NCI-H226 (cell line): ENCODE data around the gene ASPHD2.

Source experiments
- DNase-seq: peaks from one replicate; pipeline ENCODE4 v3.0.0-alpha.2; 2015

ASPHD2 gene

DNA sequence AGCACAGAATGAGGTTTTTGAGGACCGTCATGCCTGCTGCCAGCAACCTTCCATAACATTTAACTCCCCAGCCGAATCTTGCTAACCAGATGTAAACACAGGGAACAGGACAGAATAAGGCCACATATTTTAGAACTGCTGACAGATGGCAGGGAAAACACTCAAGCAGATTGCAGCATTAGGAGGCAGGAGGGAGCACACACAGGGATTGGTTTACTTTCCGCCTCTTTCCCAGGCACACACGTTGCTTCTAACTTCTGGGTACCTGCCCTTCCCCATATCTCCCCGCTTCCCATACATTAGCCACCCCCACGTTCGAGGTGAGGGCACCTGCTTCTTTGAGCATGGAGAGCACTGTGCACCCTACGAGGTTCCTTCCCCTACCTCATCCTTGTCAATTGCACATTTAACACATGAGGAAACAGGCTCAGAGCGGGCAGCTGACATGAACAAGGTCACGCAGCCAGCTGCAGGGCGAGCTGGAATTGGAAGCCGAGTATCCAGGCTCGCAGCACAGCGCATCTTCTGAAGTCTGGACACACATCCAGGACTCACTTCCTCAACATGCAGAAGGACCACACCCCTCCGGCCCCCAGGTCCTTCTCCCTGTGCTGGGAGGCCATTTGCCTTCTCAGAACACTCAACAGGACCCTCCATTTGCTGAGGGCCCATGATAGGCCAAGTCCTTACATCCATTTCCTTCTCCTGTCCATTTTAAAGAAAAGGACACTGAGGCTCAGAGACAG, 18.7 kb downstream of the ASPHD2 start:
- no peak for DNase-seq

DNA sequence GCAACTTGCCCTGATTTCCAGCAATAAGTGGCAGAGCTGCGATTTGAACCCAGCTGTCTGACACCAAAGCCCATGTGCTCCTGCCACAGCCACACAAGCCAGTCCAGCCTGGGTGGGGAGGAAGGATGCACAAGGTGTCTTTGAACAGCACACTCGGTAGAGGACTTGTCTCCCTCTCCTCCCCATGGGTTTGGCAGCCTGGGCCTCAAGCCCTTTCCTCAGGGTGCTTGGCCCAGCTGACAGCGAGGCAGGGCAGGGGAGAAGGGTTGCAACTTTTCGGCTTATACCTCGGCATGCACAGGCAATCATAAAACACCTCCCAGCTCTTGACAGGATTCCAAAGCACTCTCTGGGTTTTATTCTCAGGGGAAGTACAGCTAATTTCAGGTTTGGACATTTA, 19.3 kb downstream of the ASPHD2 start:
- no peak for DNase-seq

GRCh38 chr22:26448941-26449340, 19.9 kb downstream of the ASPHD2 start:
- no peak for DNase-seq

- no peak for DNase-seq
Measured at GRCh38 chr22:26450453-26451185, 21.6 kb downstream of the ASPHD2 start.

DNA sequence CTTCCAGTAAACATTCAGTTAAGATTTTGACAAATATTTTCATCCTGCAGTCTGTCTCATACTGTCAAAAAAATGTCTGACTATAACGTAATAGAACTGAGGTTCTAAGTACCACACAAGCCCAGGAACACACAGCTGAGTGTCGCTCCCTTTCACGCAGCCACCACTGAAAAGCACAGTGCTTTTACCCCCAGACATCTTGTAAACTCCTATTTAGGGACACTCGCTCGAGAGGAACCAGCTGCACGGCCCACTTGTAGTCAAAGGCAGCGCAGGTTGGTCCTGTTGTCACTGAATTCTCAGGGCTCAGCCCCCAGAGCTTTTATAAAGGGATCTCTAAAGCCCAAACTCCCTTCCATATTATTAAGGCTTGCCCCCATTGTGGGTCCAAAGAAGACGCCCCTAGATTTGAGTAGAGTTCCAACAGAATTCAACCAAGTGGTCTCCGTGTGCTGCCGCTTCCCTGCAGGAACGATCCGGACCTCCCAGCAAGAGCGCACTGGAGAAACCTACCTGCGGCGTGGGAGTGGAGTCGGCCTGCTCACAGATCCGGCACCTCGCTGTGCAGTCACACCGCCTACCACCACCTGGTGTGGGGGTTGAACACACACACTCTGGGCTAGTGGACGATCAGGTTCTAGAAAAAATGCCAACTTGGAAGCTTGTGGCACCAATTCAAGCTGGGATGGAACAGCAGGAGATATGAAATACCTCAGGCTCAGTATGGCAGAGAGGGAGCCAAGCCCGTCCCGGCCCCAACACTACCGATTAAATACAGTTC, 23.4 kb downstream of the ASPHD2 start:
- no peak for DNase-seq

- DNase-seq: no peak
Measured at GRCh38 chr22:26453216-26453615, 24.2 kb downstream of the ASPHD2 start.

- DNase-seq: no peak
Measured at GRCh38 chr22:26453812-26454500, 24.9 kb downstream of the ASPHD2 start.

DNA sequence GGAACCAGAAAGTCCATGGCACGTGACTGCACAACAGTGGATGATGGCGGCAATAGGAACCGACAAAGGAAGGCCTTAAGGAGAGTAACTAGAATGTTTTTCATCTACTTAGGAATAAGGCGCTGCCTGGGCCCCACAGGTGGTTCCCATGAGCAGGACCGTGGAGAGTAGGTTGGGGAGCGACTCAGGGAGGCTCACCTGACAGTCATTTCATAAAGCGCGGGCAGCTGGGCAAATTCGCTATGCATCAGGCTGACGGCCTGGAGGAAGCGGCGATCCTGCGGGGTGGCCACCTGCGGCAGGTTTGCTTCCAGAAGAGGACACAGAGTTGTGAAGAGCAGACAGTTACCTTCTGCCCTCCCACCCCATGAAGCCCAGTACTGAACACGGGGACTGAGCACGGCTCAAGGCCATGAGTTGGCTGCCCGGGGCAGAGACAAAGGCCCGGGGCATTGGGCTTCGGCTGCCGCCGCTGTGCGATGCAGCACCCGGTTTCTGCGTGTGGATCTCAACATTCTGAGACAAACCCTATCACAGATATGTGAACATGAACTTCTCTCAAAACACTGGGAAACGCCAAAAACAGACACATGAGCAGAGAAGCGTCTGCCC, 28.7 kb downstream of the ASPHD2 start:
- DNase-seq: no peak

- DNase-seq: no peak
Measured at GRCh38 chr22:26460202-26460601, 31.1 kb downstream of the ASPHD2 start.

DNA sequence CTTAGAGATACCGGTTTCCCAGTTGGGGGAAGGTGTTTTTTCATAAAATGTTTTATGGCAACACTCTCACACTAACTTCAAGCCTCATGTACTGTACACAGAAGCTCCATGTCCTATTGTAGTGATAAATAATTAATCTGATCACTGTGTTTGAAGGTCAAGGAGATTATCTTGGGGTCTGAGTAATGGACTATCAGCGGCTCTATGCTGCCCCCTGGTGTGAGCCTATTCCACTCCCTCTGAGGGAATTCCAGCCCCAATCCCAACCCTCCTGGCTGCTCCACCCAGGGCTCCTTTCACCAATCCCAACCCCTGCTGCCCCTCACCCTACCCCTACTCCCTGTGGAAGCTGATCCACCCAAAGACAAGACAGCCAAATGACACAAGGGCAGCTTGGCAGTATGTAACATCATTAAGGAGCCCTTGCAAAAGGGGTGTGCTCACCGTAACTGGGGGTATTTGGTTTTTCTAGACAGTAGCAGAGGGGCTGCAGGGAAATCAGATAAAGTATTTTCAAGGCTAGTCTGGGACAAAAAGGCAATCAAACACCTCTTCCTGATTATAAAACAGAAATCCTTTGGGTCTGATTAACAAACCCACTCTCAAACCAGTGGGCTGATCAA, 32.2 kb downstream of the ASPHD2 start:
- DNase-seq: no peak

- DNase-seq: no peak
Measured at GRCh38 chr22:26462051-26462450, 33.0 kb downstream of the ASPHD2 start.

DNA sequence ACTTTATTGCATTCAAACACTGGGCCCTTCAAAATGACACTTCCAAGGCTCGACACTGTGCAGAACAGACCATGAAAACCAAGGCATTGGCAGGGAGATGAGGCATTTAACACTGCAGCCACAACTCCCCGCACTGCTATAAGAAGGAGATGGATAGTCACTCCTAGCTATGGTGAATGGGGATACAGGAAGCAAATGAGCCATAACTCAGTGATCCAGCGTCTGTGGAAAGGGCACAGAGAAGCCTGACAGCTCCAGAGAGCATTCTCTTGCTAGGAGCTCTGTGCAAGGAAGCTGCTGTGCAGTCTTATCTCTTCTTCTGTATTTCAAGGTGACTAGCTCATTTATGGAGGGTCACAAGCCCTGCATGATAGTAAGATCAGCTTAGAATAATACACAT, 33.6 kb downstream of the ASPHD2 start:
- DNase-seq: no peak

- DNase-seq: no peak
Measured at GRCh38 chr22:26463101-26463661, 34.1 kb downstream of the ASPHD2 start.

DNA sequence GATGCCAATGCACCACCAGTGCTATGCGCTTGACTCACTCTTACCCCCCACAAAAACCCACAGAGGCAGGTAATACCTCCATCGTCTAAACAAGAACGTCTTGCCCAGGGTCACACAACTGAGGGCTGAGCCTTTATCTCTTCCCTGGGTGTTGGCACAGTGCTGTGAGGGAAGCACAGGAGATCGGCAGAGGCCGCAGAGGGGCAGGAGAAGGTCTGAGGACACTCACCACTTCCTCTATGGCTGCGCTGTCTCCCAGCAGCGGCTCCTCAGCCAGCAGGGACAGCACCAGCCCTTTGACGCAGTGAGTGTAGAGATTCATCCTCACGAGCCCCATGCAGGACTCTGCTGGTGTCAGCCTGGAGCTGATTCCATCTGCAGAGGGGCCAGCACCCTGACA, 34.6 kb downstream of the ASPHD2 start:
- DNase-seq: no peak

DNA sequence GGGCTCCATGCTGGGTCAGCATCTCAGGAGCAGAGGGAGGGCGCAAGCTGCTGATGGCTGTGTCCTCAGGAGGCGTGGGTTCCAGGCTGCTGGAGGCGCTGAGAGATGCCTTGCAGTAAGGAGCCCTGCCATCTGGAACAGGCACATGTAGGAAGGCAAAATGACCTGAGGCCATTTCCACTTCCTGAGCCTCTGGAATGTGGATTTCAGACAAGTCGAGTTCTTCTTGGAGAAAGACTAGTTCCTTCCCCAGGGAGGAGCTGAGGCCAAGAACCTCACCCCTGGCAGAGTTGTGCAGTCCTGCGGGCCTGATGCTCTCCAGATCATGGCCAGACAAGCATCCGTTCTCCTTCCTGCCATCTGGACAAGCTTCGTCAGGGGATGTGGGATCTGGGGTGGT, 35.3 kb downstream of the ASPHD2 start:
- DNase-seq: no peak

DNA sequence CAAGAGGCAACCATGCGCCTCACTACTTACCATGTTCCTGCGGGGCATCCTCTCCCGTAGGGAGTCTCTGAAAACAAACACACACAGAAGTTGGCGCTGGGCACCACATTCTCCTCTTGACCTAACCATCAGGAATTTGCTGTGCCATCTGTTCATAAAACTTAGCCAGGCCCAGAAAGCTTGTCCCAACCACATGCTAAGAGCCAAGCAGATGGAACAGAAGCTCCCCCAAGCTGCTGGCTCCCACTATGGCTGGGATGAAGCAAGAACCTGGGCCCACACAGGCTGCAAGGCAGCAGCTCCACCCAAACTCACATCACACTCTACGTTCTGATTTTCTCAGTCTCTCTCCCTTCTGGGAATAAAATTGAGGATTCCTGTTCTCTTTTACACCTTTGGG, 37.1 kb downstream of the ASPHD2 start:
- DNase-seq: no peak

GRCh38 chr22:26470807-26471206, 41.7 kb downstream of the ASPHD2 start:
- DNase-seq: no peak

DNA sequence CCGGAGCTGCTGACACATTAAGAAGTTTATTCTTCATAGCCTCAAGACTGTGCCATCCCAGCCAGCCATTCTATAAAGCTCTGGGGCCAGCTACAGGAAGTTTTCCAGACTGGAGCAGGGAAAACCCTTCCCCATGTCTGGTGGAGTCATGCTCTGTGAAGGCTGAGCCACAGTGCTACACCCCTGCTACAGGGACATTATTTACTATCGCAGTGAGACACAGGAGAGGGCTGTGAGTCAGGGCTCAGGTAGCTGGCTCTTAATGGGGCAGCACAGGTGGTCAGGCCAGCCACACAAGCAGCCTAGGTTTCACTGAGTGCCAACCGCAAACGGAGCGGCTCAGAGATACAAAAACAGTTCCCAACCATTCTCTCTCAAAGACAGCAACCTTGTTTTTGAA, 42.5 kb downstream of the ASPHD2 start:
- DNase-seq: peak; percentile 35

- peak; percentile 10 for DNase-seq
Measured at GRCh38 chr22:26474682-26475081, 45.6 kb downstream of the ASPHD2 start.

- peak; percentile 65 for DNase-seq
Measured at GRCh38 chr22:26476705-26477340, 47.8 kb downstream of the ASPHD2 start.

GRCh38 chr22:26477341-26477731, 48.3 kb downstream of the ASPHD2 start:
- peak; percentile 2 for DNase-seq
